Spleen (tissue), 7 donors: ENCODE measurements around the gene TCF7.

Experiments used
- CTCF ChIP-seq, 11 experiments: fragments of 200-600 bp in 7 of 11; fragments of 450-650 bp in 4 of 11; sonication (generic) in 4 of 11; IDR thresholded peaks in 8 of 11; conservative IDR thresholded peaks in 3 of 11; 1 replicate in 7 of 11; 2 replicates in 4 of 11; pipeline versions ENCODE4 v1.4.0 to v1.8.0; 2016 to 2021; ENCODE audit warnings: antibody characterized with exemption in 11 of 11, inconsistent platforms in 4 of 11, mild to moderate bottlenecking in 1 of 11
- POLR2AphosphoS5 ChIP-seq, 3 donors: sonication (generic); formaldehyde crosslinking; IDR thresholded peaks; one replicate each; pipeline ENCODE4 v1.5.1; 2017; ENCODE audit warnings: antibody characterized with exemption in 3 of 3
- donor health status: DM: no; HTN: no; CAD: no; lungs with moderate emphysema.
- donor health status: DM: no; HTN: no; CAD: no.
- donor health status: DM: no; HTN: no; CAD: no.

- no peak for TF ChIP-seq CTCF (IDR thresholded peaks at IDR 0.05 in 8 of 11, conservative IDR thresholded peaks at IDR 0.05 in 3 of 11)
- TF ChIP-seq POLR2AphosphoS5 (IDR thresholded peaks at IDR 0.05) = no peak
Observed at GRCh38 chr5:134177369-134178095, 63.1 kb downstream of the TCF7 start.
